Esophagus muscularis mucosa (tissue), 4 donors: Measurements from ENCODE around the gene ADGRD2. TPM values are rescaled to one million over a fixed set of nuclear protein-coding genes. Genes with fewer than 3 reads are reported as not detected.

Source experiments
- DNase-seq: peaks from one replicate; pipeline ENCODE4 v3.0.0-alpha.2; 2017; ENCODE audit errors: extremely low spot score
- H3K27ac ChIP-seq, 4 donors: fragments of 200-600 bp; sonication (generic); replicated peaks in 1 of 4; 1 replicate in 3 of 4; 2 replicates in 1 of 4; pipeline ENCODE4 v1.5.1; 2016 to 2019; ENCODE audit warnings: mild to moderate bottlenecking in 1 of 4
- H3K27me3 ChIP-seq, 4 donors: fragments of 200-600 bp; sonication (generic); one replicate each; pipeline versions ENCODE4 v1.5.1 to v1.6.0; 2016 to 2019
- H3K36me3 ChIP-seq, 4 donors: fragments of 200-600 bp; sonication (generic); one replicate each; pipeline ENCODE4 v1.5.1; 2016 to 2019
- H3K4me1 ChIP-seq, 4 donors: fragments of 200-600 bp; sonication (generic); one replicate each; pipeline ENCODE4 v1.5.1; 2016 to 2019
- H3K4me3 ChIP-seq, 4 donors: fragments of 200-600 bp; sonication (generic); 1 replicate in 2 of 4; 2 replicates in 2 of 4; pipeline ENCODE4 v1.5.1; 2016 to 2019; ENCODE audit warnings: mild to moderate bottlenecking in 4 of 4, moderate library complexity in 1 of 4
- H3K9me3 ChIP-seq, 4 donors: fragments of 200-600 bp; sonication (generic); 1 replicate in 3 of 4; 2 replicates in 1 of 4; pipeline ENCODE4 v1.5.1; 2016 to 2019
- EP300 ChIP-seq: sonication (generic); formaldehyde crosslinking; IDR thresholded peaks from one replicate; pipeline ENCODE4 v1.6.1; 2017; ENCODE audit warnings: antibody characterized with exemption
- POLR2A ChIP-seq: fragments of 450-650 bp; IDR thresholded peaks from one replicate; pipeline ENCODE4 v1.6.1; 2017; ENCODE audit warnings: antibody characterized with exemption, moderate library complexity, mild to moderate bottlenecking, low read depth
- POLR2AphosphoS5 ChIP-seq, 2 donors: sonication (generic); formaldehyde crosslinking; IDR thresholded peaks; one replicate each; pipeline ENCODE4 v1.6.1; 2017; ENCODE audit warnings: antibody characterized with exemption in 2 of 2
- WGBS: methylation state at CpG from one replicate; pipeline ENCODE4 v1.1.5; 2018; 5-methylcytosine and 5-hydroxymethylcytosine counted together
- intact Hi-C: fragments of 100-400 bp; cut with DNase I; formaldehyde crosslinking; loops from one replicate; pipeline ENCODE4 v1.15.1; 2023
- total RNA-seq, 4 donors: library from RNA; depleted of rRNA; stranded (reverse); fragments of >200 nt; gene quantifications; one replicate each; pipeline versions ENCODE4 v1.1.0 to v1.2.1, GENCODE V29; 2016
- TF ChIP-seq, protein P1 (sequence below), 3 experiments: fragments of 200-600 bp in 2 of 3; fragments of 450-650 bp in 1 of 3; sonication (generic) in 2 of 3; IDR thresholded peaks; one replicate each; pipeline ENCODE4 v1.5.1; 2017 to 2019; ENCODE audit warnings: antibody characterized with exemption in 3 of 3, mild to moderate bottlenecking in 2 of 3, moderate library complexity in 1 of 3

ADGRD2 gene
- total RNA-seq, 4 donors from 2014 or later: not detected

GRCh38 chr9:124450931-124451661 lies 845 bp downstream of the ADGRD2 start:
- Histone ChIP-seq H3K27me3 (peaks cover 0 to 84% (median 36%) of the 10 kb centered on the region in 4 donors), H3K36me3 (no peaks in the 10 kb centered on the region), H3K4me3 (no peak overlapping the region), H3K27ac (no peak overlapping the region), H3K9me3 (no peaks in the 10 kb centered on the region), H3K4me1 (peaks cover 6 to 24% (median 20%) of the 10 kb centered on the region in 4 donors)
- no peak for DNase-seq
- TF ChIP-seq, protein P1, sequence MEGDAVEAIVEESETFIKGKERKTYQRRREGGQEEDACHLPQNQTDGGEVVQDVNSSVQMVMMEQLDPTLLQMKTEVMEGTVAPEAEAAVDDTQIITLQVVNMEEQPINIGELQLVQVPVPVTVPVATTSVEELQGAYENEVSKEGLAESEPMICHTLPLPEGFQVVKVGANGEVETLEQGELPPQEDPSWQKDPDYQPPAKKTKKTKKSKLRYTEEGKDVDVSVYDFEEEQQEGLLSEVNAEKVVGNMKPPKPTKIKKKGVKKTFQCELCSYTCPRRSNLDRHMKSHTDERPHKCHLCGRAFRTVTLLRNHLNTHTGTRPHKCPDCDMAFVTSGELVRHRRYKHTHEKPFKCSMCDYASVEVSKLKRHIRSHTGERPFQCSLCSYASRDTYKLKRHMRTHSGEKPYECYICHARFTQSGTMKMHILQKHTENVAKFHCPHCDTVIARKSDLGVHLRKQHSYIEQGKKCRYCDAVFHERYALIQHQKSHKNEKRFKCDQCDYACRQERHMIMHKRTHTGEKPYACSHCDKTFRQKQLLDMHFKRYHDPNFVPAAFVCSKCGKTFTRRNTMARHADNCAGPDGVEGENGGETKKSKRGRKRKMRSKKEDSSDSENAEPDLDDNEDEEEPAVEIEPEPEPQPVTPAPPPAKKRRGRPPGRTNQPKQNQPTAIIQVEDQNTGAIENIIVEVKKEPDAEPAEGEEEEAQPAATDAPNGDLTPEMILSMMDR (IDR thresholded peaks at IDR 0.05): no peak
- no peak for TF ChIP-seq EP300
- TF ChIP-seq POLR2A: no peak
- intact Hi-C loops: no loop called here
- 53% methylated on average over 14 of the region's 19 CpGs for WGBS

DNA sequence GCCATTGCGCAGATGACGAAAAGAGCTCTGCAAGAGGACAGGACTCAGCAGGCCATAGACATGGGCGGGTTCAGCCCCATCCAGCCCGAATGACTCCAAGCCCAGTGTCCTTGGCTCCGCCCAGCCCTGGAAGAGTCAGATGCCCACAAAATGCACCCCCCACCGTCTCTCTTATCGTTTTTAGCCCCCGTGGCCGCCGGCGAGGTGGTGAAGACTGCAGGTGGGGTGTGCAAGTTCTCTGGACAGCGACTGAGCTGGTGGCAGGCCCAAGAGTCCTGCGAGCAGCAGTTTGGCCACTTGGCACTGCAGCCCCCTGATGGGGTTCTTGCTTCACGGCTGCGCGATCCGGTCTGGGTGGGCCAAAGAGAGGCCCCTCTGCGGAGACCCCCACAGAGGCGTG lies 2.1 kb downstream of the ADGRD2 start:
- TF ChIP-seq POLR2A: no peak
- no peak for TF ChIP-seq POLR2AphosphoS5 (IDR thresholded peaks at IDR 0.05)
- TF ChIP-seq, protein P1 (IDR thresholded peaks at IDR 0.05): no peak
- TF ChIP-seq EP300: no peak
- Histone ChIP-seq H3K27ac (no peak overlapping the region), H3K36me3 (no peaks in the 10 kb centered on the region), H3K27me3 (peaks cover 0 to 72% (median 36%) of the 10 kb centered on the region in 4 donors), H3K4me1 (peaks cover 6 to 24% (median 20%) of the 10 kb centered on the region in 4 donors), H3K4me3 (no peak overlapping the region), H3K9me3 (no peaks in the 10 kb centered on the region)
- WGBS: 86% methylated on average over 19 of the region's 19 CpGs
- intact Hi-C loops: no loop called here
- no peak for DNase-seq

DNA sequence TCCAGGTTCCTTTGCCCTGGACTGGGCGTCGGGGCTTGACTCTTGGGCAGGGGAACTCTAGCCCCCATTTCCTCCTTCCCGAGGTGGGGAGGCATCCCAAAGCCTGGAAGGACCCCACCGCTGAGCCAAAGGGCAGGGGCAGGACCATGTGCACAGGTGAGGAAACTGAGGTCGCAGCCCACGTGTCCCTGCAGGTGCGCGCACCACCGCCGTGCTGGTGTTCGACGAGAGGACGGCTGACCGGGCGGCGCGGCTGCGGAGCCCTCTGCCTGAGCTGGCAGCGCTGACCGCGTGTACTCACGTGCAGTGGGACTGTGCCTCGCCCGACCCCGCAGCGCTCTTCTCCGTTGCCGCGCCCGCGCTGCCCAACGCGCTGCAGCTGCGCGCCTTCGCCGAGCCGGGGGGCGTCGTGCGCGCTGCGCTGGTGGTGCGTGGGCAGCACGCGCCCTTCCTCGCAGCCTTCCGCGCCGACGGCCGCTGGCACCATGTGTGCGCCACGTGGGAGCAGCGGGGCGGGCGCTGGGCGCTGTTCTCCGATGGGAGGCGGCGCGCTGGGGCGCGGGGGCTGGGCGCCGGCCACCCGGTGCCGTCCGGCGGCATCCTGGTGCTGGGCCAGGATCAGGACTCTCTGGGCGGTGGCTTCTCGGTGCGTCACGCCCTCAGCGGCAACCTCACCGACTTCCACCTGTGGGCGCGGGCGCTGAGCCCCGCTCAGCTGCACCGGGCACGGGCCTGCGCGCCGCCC lies 2.8 kb downstream of the ADGRD2 start:
- H3K4me3 ChIP-seq: peak overlapping the region in 3 of 4 donors; percentile 14 to 27 (median 20)
- no peaks in the 10 kb centered on the region for H3K9me3 ChIP-seq
- no peak for DNase-seq
- peaks cover 0 to 73% (median 36%) of the 10 kb centered on the region in 4 donors for H3K27me3 ChIP-seq
- H3K36me3 ChIP-seq: no peaks in the 10 kb centered on the region
- no peak for TF ChIP-seq EP300
- TF ChIP-seq, protein P1 (IDR thresholded peaks at IDR 0.05): no peak
- TF ChIP-seq POLR2AphosphoS5 (IDR thresholded peaks at IDR 0.05): no peak
- TF ChIP-seq POLR2A: no peak
- intact Hi-C loops: no loop called here
- H3K27ac ChIP-seq: no peak overlapping the region
- H3K4me1 ChIP-seq: peaks cover 6 to 24% (median 20%) of the 10 kb centered on the region in 4 donors
- WGBS: 55% methylated on average over 8 of the region's 85 CpGs

DNA sequence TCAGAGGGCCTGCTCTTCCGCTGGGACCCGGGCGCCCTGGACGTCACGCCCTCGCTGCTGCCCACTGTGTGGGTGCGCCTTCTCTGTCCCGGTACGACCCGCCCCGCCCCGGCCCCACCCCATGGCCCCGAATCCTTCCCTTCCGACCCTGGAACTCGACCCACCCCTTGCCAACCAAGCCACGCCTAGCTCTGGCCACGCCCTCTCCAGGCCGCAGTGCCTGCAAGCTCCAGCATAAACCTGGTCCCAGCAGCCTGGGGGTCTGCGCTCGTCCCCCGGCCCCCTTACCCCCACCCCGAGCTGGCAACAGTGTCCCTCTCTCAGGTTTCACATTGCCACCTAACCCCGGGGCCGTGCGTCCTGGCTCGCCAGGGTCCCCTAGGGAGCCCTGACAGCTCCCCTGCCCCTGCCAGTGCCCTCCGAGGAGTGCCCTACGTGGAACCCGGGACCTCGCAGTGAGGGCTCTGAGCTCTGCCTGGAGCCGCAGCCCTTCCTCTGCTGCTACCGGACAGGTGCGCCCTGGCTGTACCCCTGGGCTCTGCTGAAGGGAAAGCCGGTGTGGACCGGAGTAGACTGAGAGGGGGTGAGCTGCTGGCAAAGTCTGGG lies 3.4 kb downstream of the ADGRD2 start:
- Histone ChIP-seq H3K4me3 (peak overlapping the region in 3 of 4 donors; percentile 14 to 27 (median 20)), H3K9me3 (no peaks in the 10 kb centered on the region), H3K27ac (no peak overlapping the region), H3K36me3 (no peaks in the 10 kb centered on the region), H3K4me1 (peaks cover 6 to 24% (median 20%) of the 10 kb centered on the region in 4 donors), H3K27me3 (peaks cover 0 to 71% (median 36%) of the 10 kb centered on the region in 4 donors)
- WGBS: 35% methylated on average over 18 of the region's 35 CpGs
- intact Hi-C loops: no loop called here
- no peak for TF ChIP-seq POLR2AphosphoS5 (IDR thresholded peaks at IDR 0.05)
- no peak for TF ChIP-seq EP300
- no peak for TF ChIP-seq POLR2A
- TF ChIP-seq, protein P1 (IDR thresholded peaks at IDR 0.05): no peak
- no peak for DNase-seq
